Activated naive CD4-positive, alpha-beta T cell treated with anti-CD3 and anti-CD28 coated beads for 36 hours (primary cell): ENCODE measurements around the gene GNMT. TPM values are rescaled to one million over a fixed set of nuclear protein-coding genes. Genes with fewer than 3 reads are reported as not detected.
A peak's percentile ranks its signal among the peaks of the same experiment; 100 is the strongest.
"Not testable (repeated sequence)": the region's sequence is repeated elsewhere in the genome, so short reads cannot be mapped to it uniquely, and the experiment has no call there.

Experiments used
- CTCF ChIA-PET: fragments of 350-600 bp; sonication (Branson Sonifier 250); formaldehyde crosslinking; loops from one replicate; lab custom pipeline; 2021; ENCODE audit warnings: antibody characterized with exemption; lab: Charles Lee
- DNase-seq: peaks from one replicate; pipeline ENCODE4 v3.0.0-alpha.2; 2020
- H3K27ac Mint-ChIP-seq: one replicate; pipeline ENCODE4 v1.8.0; 2021; ENCODE audit warnings: mild to moderate bottlenecking, mixed read lengths
- H3K27me3 Mint-ChIP-seq: one replicate; pipeline ENCODE4 v1.8.0; 2021; ENCODE audit warnings: low read depth, mixed read lengths
- H3K36me3 Mint-ChIP-seq: one replicate; pipeline ENCODE4 v1.8.0; 2021; ENCODE audit warnings: low read depth, mixed read lengths
- H3K4me1 Mint-ChIP-seq: one replicate; pipeline ENCODE4 v1.8.0; 2021; ENCODE audit warnings: low read depth, mixed read lengths
- H3K4me3 Mint-ChIP-seq: one replicate; pipeline ENCODE4 v1.8.0; 2021; ENCODE audit warnings: mild to moderate bottlenecking, moderate library complexity, mixed read lengths
- H3K9me3 Mint-ChIP-seq: one replicate; pipeline ENCODE4 v1.8.0; 2021; ENCODE audit warnings: mixed read lengths
- intact Hi-C: fragments of 100-400 bp; cut with micrococcal nuclease; formaldehyde crosslinking; loops from one replicate; pipeline ENCODE4 v1.15.1; 2023
- total RNA-seq, 2 experiments: library from RNA; stranded (reverse); gene quantifications; one replicate each; pipeline ENCODE4 v1.2.3, GENCODE V29; 2021

The GNMT gene
- total RNA-seq, 2 experiments from 2014 or later: not detected

DNA sequence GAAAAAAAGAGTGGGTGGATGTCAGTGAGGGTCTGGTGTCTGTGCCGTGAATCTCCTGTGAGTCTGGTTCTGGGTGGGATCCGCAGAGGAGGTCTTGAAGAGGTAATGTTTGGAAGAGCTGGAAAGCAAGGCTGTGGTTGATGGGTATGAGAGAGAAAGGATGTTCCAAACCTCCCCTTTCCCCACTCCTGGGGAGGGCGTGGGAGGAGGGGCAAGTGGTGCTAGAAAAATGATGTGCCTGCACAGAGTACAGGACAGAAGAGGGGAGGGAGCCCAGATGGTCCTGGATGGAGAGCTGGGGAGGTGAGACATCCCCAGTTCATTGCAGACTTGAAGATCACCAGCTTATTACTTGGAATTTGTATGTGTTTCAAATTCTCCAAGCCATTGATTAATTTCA is 28.1 kb upstream of the GNMT start:
- H3K27ac Mint-ChIP-seq: peak overlapping the region; percentile 77
- no peaks in the 10 kb centered on the region for H3K27me3 Mint-ChIP-seq
- H3K9me3 Mint-ChIP-seq: no peaks in the 10 kb centered on the region
- H3K4me3 Mint-ChIP-seq: peak overlapping the region; percentile 5
- CTCF ChIA-PET: interaction anchor here (1.0 kb wide), 1 partner anchor 43 kb away, joined by 3 read pairs; no protein-coding TSS in a partner anchor
- H3K4me1 Mint-ChIP-seq: peaks cover 43% of the 10 kb centered on the region
- DNase-seq: no peak
- intact Hi-C loops: no loop called here
- H3K36me3 Mint-ChIP-seq: peaks cover 30% of the 10 kb centered on the region

DNA sequence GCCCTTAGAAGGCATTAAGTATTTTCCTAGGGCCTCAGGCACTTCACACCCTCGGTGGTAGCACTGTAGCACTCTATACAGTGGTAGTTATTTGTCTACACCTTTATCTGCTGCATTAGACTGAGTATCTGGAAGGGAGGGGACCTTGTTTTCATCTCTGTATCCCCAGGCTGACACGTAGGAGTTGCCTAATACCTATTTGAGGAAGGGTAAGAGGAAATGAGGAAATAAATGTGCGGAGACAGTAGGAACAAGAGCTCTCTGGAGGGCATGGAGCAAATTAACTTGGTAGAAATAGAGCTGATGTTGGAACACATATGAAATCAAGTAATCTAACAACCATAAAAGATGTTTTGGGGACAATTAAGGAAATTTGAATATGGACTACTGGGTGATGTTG is 27.3 kb upstream of the GNMT start:
- peak overlapping the region; percentile 47 for H3K27ac Mint-ChIP-seq
- H3K9me3 Mint-ChIP-seq: no peaks in the 10 kb centered on the region
- H3K4me3 Mint-ChIP-seq: no peak overlapping the region
- CTCF ChIA-PET: no interaction called here
- H3K36me3 Mint-ChIP-seq: peaks cover 34% of the 10 kb centered on the region
- intact Hi-C loops: no loop called here
- DNase-seq: no peak
- H3K4me1 Mint-ChIP-seq: peaks cover 43% of the 10 kb centered on the region
- no peaks in the 10 kb centered on the region for H3K27me3 Mint-ChIP-seq

DNA sequence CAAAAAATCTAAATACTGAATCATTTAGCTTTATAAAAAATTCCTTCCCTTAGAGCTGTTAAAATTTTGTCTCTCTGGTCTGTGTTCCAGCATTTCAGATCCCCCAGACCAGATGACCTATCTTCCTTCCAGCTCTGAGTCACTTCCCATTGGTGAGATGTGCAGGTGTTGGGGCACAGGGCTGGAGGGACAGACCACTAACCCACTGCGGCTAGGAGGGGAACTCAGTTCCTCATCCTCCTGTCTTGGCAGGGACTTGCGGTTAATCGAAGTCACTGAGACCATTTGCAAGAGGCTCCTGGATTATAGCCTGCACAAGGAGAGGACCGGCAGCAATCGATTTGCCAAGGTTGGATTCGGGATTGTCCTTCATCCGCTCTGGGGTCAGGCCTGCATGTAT is 25.2 kb upstream of the GNMT start:
- intact Hi-C loops: no loop called here
- DNase-seq: no peak
- Mint-ChIP-seq H3K4me3 (no peak overlapping the region), H3K36me3 (peaks cover 32% of the 10 kb centered on the region), H3K27ac (no peak overlapping the region), H3K4me1 (peaks cover 35% of the 10 kb centered on the region), H3K27me3 (no peaks in the 10 kb centered on the region), H3K9me3 (no peaks in the 10 kb centered on the region)
- CTCF ChIA-PET: no interaction called here

DNA sequence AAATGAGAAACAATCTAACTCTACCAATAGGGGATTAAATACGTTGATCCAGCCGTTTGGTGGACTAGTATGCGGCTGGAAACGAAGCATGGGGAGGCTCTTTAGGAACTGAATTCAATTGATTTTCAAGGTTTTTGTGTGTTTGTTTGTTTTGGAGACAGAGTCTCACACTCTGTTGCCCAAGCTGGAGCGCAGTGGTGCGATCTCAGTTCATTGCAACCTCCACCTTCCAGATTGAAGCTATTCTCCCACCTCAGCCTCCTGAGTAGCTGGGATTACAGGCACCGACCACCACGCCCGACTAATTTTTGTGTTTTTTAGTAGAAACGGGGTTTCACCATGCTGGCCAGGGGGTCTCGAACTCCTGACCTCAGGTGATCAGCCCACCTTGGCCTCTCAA is 24.2 kb upstream of the GNMT start:
- CTCF ChIA-PET: interaction anchor here (0.6 to 0.7 kb wide), 2 partner anchors 22 to 1473 kb away, joined by 3 to 5 read pairs; no protein-coding TSS in a partner anchor
- H3K4me3 Mint-ChIP-seq: no peak overlapping the region
- intact Hi-C loops: no loop called here
- no peak overlapping the region for H3K27ac Mint-ChIP-seq
- H3K27me3 Mint-ChIP-seq: no peaks in the 10 kb centered on the region
- peaks cover 30% of the 10 kb centered on the region for H3K36me3 Mint-ChIP-seq
- H3K9me3 Mint-ChIP-seq: no peaks in the 10 kb centered on the region
- no peak for DNase-seq
- peaks cover 24% of the 10 kb centered on the region for H3K4me1 Mint-ChIP-seq

DNA sequence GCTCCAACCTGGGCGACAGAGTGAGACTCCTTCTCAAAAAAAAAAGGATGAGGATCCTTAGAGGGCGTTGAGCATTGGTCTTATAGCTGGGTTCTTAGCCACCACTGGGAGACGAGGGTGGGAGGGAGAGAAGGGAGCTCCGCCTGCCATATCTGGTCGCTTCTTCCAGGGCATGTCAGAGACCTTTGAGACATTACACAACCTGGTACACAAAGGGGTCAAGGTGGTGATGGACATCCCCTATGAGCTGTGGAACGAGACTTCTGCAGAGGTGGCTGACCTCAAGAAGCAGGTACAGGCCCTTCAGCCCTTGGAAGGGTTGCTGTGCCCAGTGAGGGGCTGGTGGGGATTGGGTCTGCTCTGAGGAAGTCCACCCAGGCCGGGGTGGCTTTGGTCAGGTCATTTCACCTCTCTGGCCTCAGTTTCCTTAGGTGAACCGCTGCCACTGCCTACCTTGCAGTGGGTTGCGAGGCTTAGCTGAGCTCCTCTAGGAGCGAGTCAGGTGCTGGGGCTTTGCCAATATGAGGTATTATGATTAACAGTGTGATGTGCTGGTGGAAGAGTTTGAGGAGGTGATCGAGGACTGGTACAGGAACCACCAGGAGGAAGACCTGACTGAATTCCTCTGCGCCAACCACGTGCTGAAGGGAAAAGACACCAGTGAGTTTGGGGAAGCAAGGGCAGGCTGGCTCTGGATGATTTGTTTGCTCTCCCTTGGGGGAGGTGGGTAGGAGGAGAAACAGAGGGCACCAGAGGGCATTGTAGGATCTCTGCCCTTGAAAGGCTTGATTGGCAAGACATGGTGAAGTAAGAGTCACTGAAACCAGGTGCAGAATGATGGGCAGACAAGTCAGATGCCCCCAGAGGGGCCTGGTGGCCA is 22.8 kb upstream of the GNMT start:
- H3K27me3 Mint-ChIP-seq: no peaks in the 10 kb centered on the region
- intact Hi-C loops: no loop called here
- CTCF ChIA-PET: no interaction called here
- H3K27ac Mint-ChIP-seq: no peak overlapping the region
- H3K9me3 Mint-ChIP-seq: no peaks in the 10 kb centered on the region
- no peak overlapping the region for H3K4me3 Mint-ChIP-seq
- H3K4me1 Mint-ChIP-seq: peaks cover 12% of the 10 kb centered on the region
- DNase-seq: no peak
- H3K36me3 Mint-ChIP-seq: peaks cover 22% of the 10 kb centered on the region

DNA sequence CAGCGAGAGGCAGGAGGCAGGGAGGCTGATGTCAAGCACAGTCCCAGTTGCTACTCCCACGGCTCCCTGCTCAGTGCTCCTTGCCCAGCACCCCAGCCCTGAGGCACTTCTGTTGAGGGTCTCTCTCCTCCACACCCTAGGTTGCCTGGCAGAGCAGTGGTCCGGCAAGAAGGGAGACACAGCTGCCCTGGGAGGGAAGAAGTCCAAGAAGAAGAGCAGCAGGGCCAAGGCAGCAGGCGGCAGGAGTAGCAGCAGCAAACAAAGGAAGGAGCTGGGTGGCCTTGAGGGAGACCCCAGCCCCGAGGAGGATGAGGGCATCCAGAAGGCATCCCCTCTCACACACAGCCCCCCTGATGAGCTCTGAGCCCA is 22.1 kb upstream of the GNMT start:
- Mint-ChIP-seq H3K4me1 (peaks cover 5% of the 10 kb centered on the region), H3K36me3 (peaks cover 22% of the 10 kb centered on the region), H3K27ac (no peak overlapping the region), H3K27me3 (no peaks in the 10 kb centered on the region), H3K4me3 (no peak overlapping the region), H3K9me3 (no peaks in the 10 kb centered on the region)
- intact Hi-C loops: no loop called here
- no peak for DNase-seq
- CTCF ChIA-PET: interaction anchor here (1.2 kb wide), 1 partner anchor 9 kb away, joined by 4 read pairs; the partner anchor contains the start of gene CNPY3

DNA sequence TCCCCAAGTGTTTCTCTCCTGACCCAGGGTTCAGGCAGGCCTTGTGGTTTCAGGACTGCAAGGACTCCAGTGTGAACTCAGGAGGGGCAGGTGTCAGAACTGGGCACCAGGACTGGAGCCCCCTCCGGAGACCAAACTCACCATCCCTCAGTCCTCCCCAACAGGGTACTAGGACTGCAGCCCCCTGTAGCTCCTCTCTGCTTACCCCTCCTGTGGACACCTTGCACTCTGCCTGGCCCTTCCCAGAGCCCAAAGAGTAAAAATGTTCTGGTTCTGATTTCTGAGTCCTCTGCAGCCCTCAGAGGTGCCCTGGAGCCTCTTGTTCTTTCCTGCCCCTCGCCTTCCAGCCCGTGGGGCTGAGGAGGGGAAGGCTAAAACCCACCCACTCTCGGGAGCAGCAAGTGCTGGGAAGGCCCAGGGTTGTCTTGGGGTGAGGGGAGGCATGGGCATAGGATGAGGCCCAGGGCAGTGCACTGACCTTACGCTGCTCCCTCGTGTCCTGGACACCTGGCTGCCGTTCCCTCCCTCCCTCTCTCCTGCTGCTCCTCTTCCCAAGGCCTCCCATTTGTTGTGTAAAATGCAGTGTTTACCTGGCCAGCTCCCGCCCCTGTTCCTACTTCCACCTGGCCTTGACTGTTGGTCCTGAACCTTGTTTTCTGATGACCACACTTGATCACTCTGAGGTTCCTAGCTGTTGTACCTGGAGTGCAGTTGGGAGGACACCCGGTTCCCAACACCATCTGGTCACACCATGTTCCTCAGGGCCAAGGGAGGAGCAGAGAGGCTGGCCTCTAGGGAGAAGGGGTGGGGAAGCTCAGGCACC is 21.4 kb upstream of the GNMT start:
- DNase-seq: no peak
- Mint-ChIP-seq H3K4me3 (no peak overlapping the region), H3K36me3 (peaks cover 27% of the 10 kb centered on the region), H3K27me3 (no peaks in the 10 kb centered on the region), H3K27ac (no peak overlapping the region), H3K4me1 (peaks cover 2% of the 10 kb centered on the region), H3K9me3 (no peaks in the 10 kb centered on the region)
- intact Hi-C loops: no loop called here
- CTCF ChIA-PET: interaction anchor here (1.2 kb wide), 1 partner anchor 9 kb away, joined by 4 read pairs; the partner anchor contains the start of gene CNPY3

DNA sequence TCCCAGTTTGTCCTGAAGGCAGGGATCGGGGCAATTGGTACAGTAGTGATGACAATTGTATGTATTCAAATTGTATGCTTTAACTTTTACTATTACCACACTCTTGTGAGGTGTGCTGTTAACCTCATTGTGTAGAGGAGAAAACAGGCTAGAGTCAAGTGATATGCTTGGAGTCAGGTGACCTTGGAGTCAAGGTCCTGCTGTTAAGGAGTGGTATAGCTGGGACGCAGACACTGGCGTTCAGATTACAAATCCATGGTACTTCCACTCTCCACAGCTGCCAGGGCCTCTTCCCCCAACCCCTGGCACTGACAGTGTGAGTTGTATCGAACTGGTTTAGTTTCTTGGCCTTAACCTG is 20.8 kb upstream of the GNMT start:
- H3K27me3 Mint-ChIP-seq: no peaks in the 10 kb centered on the region
- H3K9me3 Mint-ChIP-seq: no peaks in the 10 kb centered on the region
- H3K36me3 Mint-ChIP-seq: peaks cover 26% of the 10 kb centered on the region
- no peak for DNase-seq
- CTCF ChIA-PET: no interaction called here
- no peak overlapping the region for H3K4me3 Mint-ChIP-seq
- intact Hi-C loops: no loop called here
- peaks cover 2% of the 10 kb centered on the region for H3K4me1 Mint-ChIP-seq
- no peak overlapping the region for H3K27ac Mint-ChIP-seq

DNA sequence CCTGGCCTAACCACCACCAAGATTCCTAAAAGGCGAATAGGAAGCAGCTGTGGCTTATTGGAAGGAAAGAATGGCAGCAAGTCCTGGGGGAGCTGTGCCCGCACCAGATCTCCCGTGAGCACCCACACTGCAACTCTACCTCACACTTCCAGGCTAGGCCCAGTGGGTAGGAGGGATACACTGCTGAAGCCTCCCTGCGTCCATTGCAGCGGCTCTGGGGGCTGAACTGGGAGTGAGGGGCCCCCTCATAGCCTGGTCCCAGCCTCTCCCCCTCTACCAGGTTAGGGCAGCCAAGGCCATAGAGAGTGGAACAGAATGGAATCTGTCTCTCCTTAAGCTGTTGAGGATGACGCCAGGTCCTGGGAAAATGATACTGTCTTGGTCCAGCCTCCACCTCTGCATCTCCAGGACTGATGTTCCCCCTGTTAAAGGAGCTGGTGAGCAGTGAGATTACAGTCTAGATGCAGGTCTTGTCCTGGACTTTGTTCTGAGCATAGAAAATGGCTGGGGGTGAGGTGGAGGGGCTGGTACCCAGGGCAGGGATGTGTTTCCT is 20.0 kb upstream of the GNMT start:
- intact Hi-C loops: no loop called here
- CTCF ChIA-PET: interaction anchor here (0.5 kb wide), 1 partner anchor 42 kb away, joined by 3 read pairs; no protein-coding TSS in a partner anchor
- no peaks in the 10 kb centered on the region for H3K4me1 Mint-ChIP-seq
- H3K9me3 Mint-ChIP-seq: no peaks in the 10 kb centered on the region
- H3K27ac Mint-ChIP-seq: peak overlapping the region; percentile 20
- H3K4me3 Mint-ChIP-seq: no peak overlapping the region
- peaks cover 23% of the 10 kb centered on the region for H3K36me3 Mint-ChIP-seq
- no peak for DNase-seq
- H3K27me3 Mint-ChIP-seq: no peaks in the 10 kb centered on the region

DNA sequence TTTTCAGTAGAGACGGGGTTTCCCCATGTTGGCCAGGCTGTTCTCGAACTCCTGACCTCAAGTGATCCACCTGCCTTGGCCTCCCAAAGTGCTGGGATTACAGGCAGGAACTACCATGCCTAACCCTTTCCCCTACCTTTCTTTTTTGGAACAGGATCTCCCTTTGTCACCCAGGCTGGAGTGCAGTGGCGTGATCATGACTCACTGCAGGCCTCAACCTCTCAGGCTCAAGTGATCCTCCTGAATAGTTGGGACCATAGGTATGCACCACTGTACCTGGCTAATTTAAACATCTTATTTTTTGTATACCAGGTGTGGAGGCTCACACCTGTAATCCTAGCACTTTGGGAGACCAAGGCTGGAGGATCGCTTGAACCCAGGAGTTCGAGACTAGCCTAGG is 19.2 kb upstream of the GNMT start:
- CTCF ChIA-PET: interaction anchor here (0.6 kb wide), 1 partner anchor 925 kb away, joined by 4 read pairs; no protein-coding TSS in a partner anchor
- H3K27me3 Mint-ChIP-seq, H3K4me1 Mint-ChIP-seq, H3K27ac Mint-ChIP-seq, intact Hi-C loops, H3K4me3 Mint-ChIP-seq, H3K9me3 Mint-ChIP-seq, DNase-seq: not testable (repeated sequence)
- peaks cover 21% of the 10 kb centered on the region for H3K36me3 Mint-ChIP-seq

DNA sequence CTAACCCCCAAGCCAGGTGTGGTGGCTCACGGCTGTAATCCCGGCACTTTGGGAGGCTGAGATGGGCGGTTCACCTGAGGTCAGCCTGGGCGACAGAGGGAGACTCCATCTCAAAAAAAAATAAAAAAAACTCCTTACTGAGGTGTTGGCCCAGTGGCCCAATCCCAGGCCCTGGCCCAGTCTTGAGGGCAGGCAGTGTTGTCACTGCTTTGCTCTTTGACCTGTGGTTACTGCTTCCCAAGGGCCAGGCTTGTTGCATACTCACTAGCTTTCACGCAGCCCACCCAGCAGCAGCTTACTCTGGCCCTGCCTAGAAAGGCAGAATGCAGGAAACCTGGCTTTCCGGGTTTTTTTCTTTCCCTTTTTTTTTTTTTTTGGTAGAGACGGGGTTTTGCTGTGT is 18.1 kb upstream of the GNMT start:
- Mint-ChIP-seq H3K4me3 (no peak overlapping the region), H3K36me3 (peaks cover 19% of the 10 kb centered on the region), H3K9me3 (no peaks in the 10 kb centered on the region), H3K27me3 (no peaks in the 10 kb centered on the region), H3K27ac (no peak overlapping the region), H3K4me1 (no peaks in the 10 kb centered on the region)
- intact Hi-C loops: no loop called here
- CTCF ChIA-PET: no interaction called here
- DNase-seq: no peak

DNA sequence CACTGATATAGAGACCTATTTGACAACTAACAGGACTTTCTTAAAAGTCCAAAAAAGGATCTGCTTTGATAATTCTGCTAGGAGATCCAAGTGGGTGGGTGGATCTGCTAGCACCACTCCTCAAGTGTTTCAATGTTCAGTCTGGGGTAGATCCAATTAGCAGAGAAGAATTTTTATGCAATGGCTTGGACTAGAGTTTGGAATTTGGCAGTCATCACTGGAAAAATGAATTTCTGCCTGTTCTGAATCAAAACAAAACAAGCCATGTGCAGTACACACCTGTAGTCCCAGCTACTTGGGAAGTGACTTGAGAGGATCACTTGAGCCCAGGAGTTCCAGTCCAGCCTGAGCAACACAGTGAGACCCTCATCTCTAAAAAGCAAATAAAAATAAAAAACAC is 12.6 kb upstream of the GNMT start:
- H3K27me3 Mint-ChIP-seq: no peaks in the 10 kb centered on the region
- no peak for DNase-seq
- intact Hi-C loops: no loop called here
- no peaks in the 10 kb centered on the region for H3K9me3 Mint-ChIP-seq
- H3K4me3 Mint-ChIP-seq: no peak overlapping the region
- CTCF ChIA-PET: no interaction called here
- H3K4me1 Mint-ChIP-seq: no peaks in the 10 kb centered on the region
- H3K36me3 Mint-ChIP-seq: peaks cover 6% of the 10 kb centered on the region
- no peak overlapping the region for H3K27ac Mint-ChIP-seq
